ENCODE results near the gene EXOC3L1. TPM values are rescaled to one million over a fixed set of nuclear protein-coding genes. Genes with fewer than 3 reads are reported as not detected.

EXOC3L1 gene
- total RNA-seq, 1 experiment from 2014 or later, result 4.0 TPM

GRCh38 chr16:67235816-67236562 lies 46.1 kb upstream of the EXOC3L1 start:
- peak overlapping the region; percentile 80 for H3K27ac Mint-ChIP-seq
- no peak for ATAC-seq
- ChIA-PET POLR2A (interaction anchor here (1.4 to 3.4 kb wide), 2 partner anchors 9 to 11 kb away, joined by 25 to 26 read pairs; partner anchors contain the start of genes FHOD1 and TMEM208), CTCF (interaction anchor here (0.6 to 2.4 kb wide), 14 partner anchors 9 to 275 kb away, joined by 3 to 41 read pairs (median 4); partner anchors contain the start of genes CES3, ELMO3, FHOD1 and KCTD19)
- H3K4me1 Mint-ChIP-seq, result peaks cover 10% of the 10 kb centered on the region
- peaks cover 29% of the 10 kb centered on the region for H3K36me3 Mint-ChIP-seq
- no peak overlapping the region for H3K4me3 Mint-ChIP-seq
- H3K27me3 Mint-ChIP-seq (ENCODE audit: low read depth), result no peaks in the 10 kb centered on the region
- no peak for DNase-seq (ENCODE audit: low spot score)
- no peaks in the 10 kb centered on the region for H3K9me3 Mint-ChIP-seq
- no peak for TF ChIP-seq NR1H2 (CRISPR knock-in tag; IDR thresholded peaks at IDR 0.05)
- no peak for TF ChIP-seq ZNF317 (CRISPR knock-in tag; IDR thresholded peaks at IDR 0.05; ENCODE audit: borderline replicate concordance, low read depth)
- TF ChIP-seq ARID4B (CRISPR knock-in tag; IDR thresholded peaks at IDR 0.05; ENCODE audit: borderline replicate concordance), result no peak
- TF ChIP-seq CBFB (CRISPR knock-in tag; IDR thresholded peaks at IDR 0.05; ENCODE audit: low read depth), result no peak
- TF ChIP-seq FOXP4 (CRISPR knock-in tag; IDR thresholded peaks at IDR 0.05), result no peak
- TF ChIP-seq HMGXB4 (CRISPR knock-in tag; IDR thresholded peaks at IDR 0.05), result no peak
- TF ChIP-seq FOXK1 (CRISPR knock-in tag; IDR thresholded peaks at IDR 0.05), result no peak
- TF ChIP-seq E2F5 (CRISPR knock-in tag; IDR thresholded peaks at IDR 0.05), result no peak
- TF ChIP-seq CREM (CRISPR knock-in tag; IDR thresholded peaks at IDR 0.05), result no peak
- no peak for TF ChIP-seq MYBL2 (CRISPR knock-in tag; IDR thresholded peaks at IDR 0.05)
- TF ChIP-seq NFATC4 (CRISPR knock-in tag; IDR thresholded peaks at IDR 0.05), result no peak
- no peak for TF ChIP-seq ATF1 (CRISPR knock-in tag; IDR thresholded peaks at IDR 0.05)
- TF ChIP-seq IRF2 (CRISPR knock-in tag; IDR thresholded peaks at IDR 0.05; ENCODE audit: borderline replicate concordance, low read depth), result no peak

GRCh38 chr16:67234180-67234597 lies 44.3 kb upstream of the EXOC3L1 start:
- H3K36me3 Mint-ChIP-seq, result peaks cover 43% of the 10 kb centered on the region
- ChIA-PET CTCF (interaction anchor here (3.7 kb wide), 1 partner anchor 12 kb away, joined by 15 read pairs; the partner anchor contains the start of gene FHOD1), POLR2A (interaction anchor here (1.0 kb wide), 1 partner anchor 13 kb away, joined by 3 read pairs; no protein-coding TSS in a partner anchor)
- no peaks in the 10 kb centered on the region for H3K27me3 Mint-ChIP-seq (ENCODE audit: low read depth)
- no peak for ATAC-seq
- H3K4me3 Mint-ChIP-seq, result no peak overlapping the region
- no peak for DNase-seq (ENCODE audit: low spot score)
- TF ChIP-seq USF1 (CRISPR knock-in tag; IDR thresholded peaks at IDR 0.05) (no peak), OVOL2 (CRISPR knock-in tag; IDR thresholded peaks at IDR 0.05; ENCODE audit: borderline replicate concordance) (no peak), NFYB (CRISPR knock-in tag; conservative IDR thresholded peaks at IDR 0.05; ENCODE audit: low read depth) (no peak), CBFB (CRISPR knock-in tag; IDR thresholded peaks at IDR 0.05; ENCODE audit: low read depth) (no peak), TCF7 (CRISPR knock-in tag; IDR thresholded peaks at IDR 0.05; ENCODE audit: low read depth) (no peak), ZNF121 (CRISPR knock-in tag; IDR thresholded peaks at IDR 0.05) (no peak), JAZF1 (CRISPR knock-in tag; IDR thresholded peaks at IDR 0.05) (no peak), MYBL2 (CRISPR knock-in tag; IDR thresholded peaks at IDR 0.05) (no peak)
- no peaks in the 10 kb centered on the region for H3K9me3 Mint-ChIP-seq
- no peak overlapping the region for H3K27ac Mint-ChIP-seq
- H3K4me1 Mint-ChIP-seq, result peaks cover 10% of the 10 kb centered on the region
